Activated T-cell treated with anti-CD3 and anti-CD28 coated beads for 48 hours (primary cell): ENCODE data around the gene UPK3B.
A peak's percentile ranks its signal among the peaks of the same experiment; 100 is the strongest.
"Not testable (repeated sequence)": the region's sequence is repeated elsewhere in the genome, so short reads cannot be mapped to it uniquely, and the experiment has no call there.

Experiments
- DNase-seq: peaks from one replicate; pipeline ENCODE4 v3.0.0-alpha.2; 2020; ENCODE audit warnings: low read depth

Gene UPK3B

GRCh38 chr7:76513817-76514799 is 3.8 kb downstream of the UPK3B start:
- no peak for DNase-seq

DNA sequence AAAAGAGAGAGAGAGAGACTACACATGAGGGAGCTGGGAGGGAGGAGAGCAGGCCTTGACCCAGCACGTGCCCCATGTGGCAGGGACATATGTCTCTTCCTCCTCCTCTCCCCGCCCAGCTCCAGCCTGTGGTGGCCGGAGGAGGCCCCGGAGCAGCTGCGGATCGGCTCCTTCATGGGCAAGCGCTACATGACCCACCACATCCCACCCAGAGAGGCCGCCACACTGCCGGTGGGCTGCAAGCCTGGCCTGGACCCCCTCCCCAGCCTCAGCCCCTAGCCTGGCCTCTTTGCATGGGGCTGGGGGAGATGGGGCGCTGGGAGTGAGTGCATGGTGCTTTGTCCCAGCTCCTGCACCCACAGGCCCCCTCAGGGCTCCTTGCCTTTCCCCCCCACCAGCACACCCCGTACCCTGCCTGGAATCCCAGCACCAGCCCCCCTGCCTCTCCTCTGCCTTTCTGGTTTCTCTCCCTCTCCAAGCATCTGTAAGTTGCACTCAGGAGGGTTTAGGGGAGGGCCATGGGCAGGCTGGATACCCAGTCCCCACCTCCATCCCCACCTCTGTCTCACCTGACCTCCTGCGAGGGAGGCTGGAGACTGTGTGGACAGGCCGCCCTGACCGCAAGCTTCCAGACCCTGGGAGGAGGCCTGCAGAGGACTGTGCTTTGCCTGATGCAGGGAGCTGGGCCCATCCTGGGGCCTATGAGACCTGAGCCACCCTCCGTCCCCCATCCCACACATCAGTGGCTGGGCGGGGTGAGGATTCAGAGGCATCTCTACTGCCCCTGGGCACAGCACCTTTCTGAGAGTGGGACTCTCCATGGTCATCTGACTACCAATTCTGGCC is 4.8 kb downstream of the UPK3B start:
- DNase-seq = no peak

- DNase-seq = no peak
These were observed 5.7 kb downstream of the UPK3B start for GRCh38 chr7:76515999-76516443.

GRCh38 chr7:76516932-76517331 is 6.6 kb downstream of the UPK3B start:
- not testable (repeated sequence) for DNase-seq

DNA sequence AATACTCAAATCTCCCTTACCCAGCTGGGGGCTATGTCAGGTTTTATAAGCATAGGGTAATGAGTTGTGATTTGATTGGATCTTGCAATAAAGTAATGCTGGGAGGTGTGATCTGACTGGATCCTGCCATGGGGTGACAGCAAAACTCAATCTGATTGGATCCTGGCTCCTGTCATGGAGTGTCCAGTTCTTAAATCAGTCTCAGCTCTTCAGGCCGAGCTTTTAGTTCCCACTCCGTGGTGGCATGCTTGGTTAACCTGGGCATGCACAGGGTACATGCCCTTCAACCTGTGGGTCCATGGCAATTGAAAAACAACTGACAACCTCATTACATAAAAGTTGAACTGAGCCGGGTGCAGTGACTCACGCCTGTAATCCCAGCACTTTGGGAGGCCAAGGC is 15.8 kb downstream of the UPK3B start:
- DNase-seq = not testable (repeated sequence)

DNA sequence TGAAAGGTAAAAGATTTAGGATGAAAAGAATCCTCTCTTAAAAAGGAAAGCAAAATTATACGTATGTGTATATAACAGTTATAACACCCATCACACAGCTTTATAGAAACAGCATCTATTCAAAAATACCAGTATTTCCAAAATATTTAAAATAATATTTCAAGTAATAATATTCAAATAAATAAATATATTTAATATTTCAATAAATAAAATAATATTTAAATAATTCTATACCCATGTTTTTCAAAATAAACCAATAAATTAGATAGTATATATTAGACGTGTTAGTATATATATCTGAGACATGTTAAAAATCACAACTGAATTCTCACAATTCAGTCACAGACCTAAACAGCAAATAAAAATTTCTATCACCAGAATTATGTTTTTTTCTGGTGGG is 21.3 kb downstream of the UPK3B start:
- DNase-seq = not testable (repeated sequence)

GRCh38 chr7:76543197-76543596 is 32.8 kb downstream of the UPK3B start, which contains the start of gene SPDYE16:
SPDYE16 (minus strand) TSS chr7:76543297; CDS start chr7:76541459, 1,838 bp downstream.
- DNase-seq = not testable (repeated sequence)

DNA sequence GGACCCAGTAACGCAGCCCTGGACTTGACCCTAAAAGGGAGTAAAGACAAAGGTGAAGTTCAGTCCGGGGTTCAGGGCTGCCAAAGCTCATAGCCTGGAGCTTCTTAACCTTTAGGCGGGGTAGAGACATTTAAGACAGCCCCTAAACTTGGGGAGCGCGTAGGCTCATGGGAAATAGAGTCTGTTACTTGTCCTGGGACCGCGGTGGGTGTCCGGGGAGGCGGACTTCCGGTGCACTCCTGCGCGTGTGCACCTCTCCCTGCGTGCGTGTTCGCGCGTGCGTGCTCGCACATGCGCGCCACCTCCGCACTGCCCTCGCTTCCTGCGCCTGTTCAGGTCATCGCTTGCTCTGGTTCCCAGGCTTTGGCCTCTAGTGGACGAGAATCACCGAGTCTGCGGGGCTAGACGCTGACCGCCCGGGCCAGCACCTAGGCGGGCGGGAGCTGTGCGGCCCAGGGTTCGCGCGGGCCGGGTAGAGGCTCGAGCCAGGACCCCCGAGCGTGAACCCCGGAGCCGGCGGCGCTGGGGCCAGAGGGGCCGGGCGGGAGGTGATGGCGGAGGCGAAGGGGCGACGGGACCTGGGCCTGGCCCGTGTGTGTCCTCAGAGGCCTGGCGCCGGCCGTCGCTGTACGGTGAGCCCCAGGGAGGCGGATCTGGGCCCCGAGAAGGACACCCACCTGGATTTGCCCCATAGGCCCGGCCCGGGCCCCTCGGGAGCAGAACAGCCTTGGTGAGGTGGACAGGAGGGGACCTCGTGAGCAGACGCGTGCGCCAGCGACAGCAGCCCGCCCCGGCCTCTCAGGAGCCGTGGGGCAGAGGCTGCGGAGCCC is 38.9 kb downstream of the UPK3B start:
- peak; percentile 80 for DNase-seq

- DNase-seq = not testable (repeated sequence)
These were observed 39.5 kb downstream of the UPK3B start for GRCh38 chr7:76549855-76550248.

- not testable (repeated sequence) for DNase-seq
These were observed 41.6 kb downstream of the UPK3B start for GRCh38 chr7:76551992-76552391.

GRCh38 chr7:76559685-76560084 is 49.3 kb downstream of the UPK3B start:
- not testable (repeated sequence) for DNase-seq

- not testable (repeated sequence) for DNase-seq
These were observed 49.8 kb downstream of the UPK3B start for GRCh38 chr7:76560157-76560556.

GRCh38 chr7:76561342-76561741 is 51.0 kb downstream of the UPK3B start:
- DNase-seq = not testable (repeated sequence)

DNA sequence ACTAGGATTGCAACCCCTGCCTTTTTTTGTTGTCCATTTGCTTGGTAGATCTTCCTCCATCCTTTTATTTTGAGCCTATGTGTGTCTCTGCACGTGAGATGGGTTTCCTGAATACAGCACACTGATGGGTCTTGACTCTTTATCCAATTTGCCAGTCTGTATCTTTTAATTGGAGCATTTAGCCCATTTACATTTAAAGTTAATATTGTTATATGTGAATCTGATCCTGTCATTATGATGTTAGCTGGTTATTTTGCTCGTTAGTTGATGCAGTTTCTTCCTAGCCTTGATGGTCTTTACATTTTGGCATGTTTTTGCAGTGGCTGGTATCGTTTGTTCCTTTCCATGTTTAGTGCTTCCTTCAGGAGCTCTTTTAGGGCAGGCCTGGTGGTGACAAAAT is 54.6 kb downstream of the UPK3B start:
- DNase-seq = not testable (repeated sequence)
